GM21786 (cell line): Measurements from ENCODE around the gene NCAPD2.
A peak's percentile ranks its signal among the peaks of the same experiment; 100 is the strongest.
"Not testable (repeated sequence)": the region's sequence is repeated elsewhere in the genome, so short reads cannot be mapped to it uniquely, and the experiment has no call there.

Experiments used
- ATAC-seq: cut with Tn5 transposase; IDR thresholded peaks from one replicate; pipeline ENCODE4 v1.9.1; 2021; ENCODE audit not compliant: unreplicated experiment

NCAPD2 gene

DNA sequence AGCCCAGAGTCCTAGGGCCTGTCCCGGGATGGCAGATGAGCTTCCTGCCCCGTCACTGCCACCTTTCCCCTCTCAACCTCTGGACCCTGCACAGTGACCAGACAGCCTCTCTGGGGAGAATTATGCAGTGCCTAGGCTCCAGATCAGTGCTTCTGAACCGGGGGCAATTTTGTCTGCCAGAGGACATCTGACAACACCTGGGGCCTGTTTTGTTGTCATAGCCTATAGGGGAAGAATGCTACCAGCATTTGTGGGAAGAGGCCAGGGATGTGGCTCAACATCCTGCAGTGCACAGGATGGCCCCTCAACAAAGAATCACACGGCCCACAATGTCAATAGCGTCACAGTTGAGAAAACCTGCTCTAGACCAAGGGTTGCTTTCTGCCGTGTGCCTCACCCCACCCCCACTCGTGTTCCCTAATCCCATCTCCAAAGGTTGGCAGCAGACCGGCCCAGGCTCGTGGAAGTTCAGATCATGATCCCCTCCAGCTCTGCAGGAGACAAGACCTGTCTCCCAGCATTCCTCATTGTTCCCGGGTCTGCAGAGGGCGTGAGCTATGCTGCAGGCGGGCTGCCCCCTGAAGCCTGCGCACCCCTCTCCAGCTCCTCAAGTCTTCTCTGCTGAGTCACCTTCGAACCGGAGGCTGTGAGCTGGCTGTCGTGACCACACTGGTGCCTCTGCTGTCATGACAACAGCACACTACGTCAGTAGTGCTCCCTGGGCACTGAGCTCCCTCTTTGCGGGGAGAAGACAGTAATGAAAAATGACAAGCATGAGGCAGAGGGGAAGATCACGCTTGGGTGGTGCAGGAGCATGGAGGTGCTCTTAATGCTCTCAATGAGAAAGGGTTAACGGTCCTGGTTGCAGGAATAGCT is 38.4 kb downstream of the NCAPD2 start:
- ATAC-seq = no peak

DNA sequence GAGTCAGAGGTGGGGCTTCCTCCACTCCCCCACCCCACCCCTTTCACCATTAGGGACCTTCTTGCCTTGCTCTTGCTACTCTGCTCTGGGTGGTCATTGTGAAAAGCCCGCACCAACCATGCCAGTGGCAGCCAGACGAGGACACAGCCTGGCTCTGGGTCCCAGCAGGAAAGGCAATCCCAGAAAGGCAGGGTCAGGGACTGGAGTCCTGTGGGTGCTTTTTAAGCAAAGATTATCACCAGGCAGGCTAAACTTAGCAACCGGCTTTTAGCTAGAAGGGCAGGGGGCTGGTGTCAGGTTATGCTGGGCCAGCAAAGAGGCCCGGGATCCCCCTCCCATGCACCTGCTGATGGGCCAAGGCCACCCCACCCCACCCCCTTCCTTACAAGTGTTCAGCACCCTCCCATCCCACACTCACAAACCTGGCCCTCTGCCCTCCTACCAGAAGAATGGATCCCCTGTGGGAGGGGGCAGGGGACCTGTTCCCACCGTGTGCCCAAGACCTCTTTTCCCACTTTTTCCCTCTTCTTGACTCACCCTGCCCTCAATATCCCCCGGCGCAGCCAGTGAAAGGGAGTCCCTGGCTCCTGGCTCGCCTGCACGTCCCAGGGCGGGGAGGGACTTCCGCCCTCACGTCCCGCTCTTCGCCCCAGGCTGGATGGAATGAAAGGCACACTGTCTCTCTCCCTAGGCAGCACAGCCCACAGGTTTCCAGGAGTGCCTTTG is 39.2 kb downstream of the NCAPD2 start:
- no peak for ATAC-seq

DNA sequence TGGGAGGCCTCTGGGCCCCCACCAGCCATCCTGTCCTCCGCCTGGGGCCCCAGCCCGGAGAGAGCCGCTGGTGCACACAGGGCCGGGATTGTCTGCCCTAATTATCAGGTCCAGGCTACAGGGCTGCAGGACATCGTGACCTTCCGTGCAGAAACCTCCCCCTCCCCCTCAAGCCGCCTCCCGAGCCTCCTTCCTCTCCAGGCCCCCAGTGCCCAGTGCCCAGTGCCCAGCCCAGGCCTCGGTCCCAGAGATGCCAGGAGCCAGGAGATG is 39.7 kb downstream of the NCAPD2 start:
- peak; percentile 4 for ATAC-seq

DNA sequence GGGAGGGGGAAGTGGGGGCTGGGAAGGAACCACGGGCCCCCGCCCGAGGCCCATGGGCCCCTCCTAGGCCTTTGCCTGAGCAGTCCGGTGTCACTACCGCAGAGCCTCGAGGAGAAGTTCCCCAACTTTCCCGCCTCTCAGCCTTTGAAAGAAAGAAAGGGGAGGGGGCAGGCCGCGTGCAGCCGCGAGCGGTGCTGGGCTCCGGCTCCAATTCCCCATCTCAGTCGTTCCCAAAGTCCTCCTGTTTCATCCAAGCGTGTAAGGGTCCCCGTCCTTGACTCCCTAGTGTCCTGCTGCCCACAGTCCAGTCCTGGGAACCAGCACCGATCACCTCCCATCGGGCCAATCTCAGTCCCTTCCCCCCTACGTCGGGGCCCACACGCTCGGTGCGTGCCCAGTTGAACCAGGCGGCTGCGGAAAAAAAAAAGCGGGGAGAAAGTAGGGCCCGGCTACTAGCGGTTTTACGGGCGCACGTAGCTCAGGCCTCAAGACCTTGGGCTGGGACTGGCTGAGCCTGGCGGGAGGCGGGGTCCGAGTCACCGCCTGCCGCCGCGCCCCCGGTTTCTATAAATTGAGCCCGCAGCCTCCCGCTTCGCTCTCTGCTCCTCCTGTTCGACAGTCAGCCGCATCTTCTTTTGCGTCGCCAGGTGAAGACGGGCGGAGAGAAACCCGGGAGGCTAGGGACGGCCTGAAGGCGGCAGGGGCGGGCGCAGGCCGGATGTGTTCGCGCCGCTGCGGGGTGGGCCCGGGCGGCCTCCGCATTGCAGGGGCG is 40.2 kb downstream of the NCAPD2 start, which contains the start of gene GAPDH:
GAPDH (plus strand) TSS at position 595 of the 772 bp plus-strand sequence. CDS start 316 bp downstream, outside the sequence.
- ATAC-seq = peak; percentile 60

DNA sequence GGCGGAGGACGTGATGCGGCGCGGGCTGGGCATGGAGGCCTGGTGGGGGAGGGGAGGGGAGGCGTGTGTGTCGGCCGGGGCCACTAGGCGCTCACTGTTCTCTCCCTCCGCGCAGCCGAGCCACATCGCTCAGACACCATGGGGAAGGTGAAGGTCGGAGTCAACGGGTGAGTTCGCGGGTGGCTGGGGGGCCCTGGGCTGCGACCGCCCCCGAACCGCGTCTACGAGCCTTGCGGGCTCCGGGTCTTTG is 40.7 kb downstream of the NCAPD2 start:
- ATAC-seq = no peak

DNA sequence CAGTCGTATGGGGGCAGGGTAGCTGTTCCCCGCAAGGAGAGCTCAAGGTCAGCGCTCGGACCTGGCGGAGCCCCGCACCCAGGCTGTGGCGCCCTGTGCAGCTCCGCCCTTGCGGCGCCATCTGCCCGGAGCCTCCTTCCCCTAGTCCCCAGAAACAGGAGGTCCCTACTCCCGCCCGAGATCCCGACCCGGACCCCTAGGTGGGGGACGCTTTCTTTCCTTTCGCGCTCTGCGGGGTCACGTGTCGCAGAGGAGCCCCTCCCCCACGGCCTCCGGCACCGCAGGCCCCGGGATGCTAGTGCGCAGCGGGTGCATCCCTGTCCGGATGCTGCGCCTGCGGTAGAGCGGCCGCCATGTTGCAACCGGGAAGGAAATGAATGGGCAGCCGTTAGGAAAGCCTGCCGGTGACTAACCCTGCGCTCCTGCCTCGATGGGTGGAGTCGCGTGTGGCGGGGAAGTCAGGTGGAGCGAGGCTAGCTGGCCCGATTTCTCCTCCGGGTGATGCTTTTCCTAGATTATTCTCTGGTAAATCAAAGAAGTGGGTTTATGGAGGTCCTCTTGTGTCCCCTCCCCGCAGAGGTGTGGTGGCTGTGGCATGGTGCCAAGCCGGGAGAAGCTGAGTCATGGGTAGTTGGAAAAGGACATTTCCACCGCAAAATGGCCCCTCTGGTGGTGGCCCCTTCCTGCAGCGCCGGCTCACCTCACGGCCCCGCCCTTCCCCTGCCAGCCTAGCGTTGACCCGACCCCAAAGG is 41.2 kb downstream of the NCAPD2 start:
- no peak for ATAC-seq

DNA sequence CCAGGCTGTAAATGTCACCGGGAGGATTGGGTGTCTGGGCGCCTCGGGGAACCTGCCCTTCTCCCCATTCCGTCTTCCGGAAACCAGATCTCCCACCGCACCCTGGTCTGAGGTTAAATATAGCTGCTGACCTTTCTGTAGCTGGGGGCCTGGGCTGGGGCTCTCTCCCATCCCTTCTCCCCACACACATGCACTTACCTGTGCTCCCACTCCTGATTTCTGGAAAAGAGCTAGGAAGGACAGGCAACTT is 41.7 kb downstream of the NCAPD2 start:
- no peak for ATAC-seq

DNA sequence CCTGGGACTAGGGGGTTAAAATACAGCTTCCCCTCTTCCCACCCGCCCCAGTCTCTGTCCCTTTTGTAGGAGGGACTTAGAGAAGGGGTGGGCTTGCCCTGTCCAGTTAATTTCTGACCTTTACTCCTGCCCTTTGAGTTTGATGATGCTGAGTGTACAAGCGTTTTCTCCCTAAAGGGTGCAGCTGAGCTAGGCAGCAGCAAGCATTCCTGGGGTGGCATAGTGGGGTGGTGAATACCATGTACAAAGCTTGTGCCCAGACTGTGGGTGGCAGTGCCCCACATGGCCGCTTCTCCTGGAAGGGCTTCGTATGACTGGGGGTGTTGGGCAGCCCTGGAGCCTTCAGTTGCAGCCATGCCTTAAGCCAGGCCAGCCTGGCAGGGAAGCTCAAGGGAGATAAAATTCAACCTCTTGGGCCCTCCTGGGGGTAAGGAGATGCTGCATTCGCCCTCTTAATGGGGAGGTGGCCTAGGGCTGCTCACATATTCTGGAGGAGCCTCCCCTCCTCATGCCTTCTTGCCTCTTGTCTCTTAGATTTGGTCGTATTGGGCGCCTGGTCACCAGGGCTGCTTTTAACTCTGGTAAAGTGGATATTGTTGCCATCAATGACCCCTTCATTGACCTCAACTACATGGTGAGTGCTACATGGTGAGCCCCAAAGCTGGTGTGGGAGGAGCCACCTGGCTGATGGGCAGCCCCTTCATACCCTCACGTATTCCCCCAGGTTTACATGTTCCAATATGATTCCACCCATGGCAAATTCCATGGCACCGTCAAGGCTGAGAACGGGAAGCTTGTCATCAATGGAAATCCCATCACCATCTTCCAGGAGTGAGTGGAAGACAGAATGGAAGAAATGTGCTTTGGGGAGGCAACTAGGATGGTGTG is 42.3 kb downstream of the NCAPD2 start:
- no peak for ATAC-seq

DNA sequence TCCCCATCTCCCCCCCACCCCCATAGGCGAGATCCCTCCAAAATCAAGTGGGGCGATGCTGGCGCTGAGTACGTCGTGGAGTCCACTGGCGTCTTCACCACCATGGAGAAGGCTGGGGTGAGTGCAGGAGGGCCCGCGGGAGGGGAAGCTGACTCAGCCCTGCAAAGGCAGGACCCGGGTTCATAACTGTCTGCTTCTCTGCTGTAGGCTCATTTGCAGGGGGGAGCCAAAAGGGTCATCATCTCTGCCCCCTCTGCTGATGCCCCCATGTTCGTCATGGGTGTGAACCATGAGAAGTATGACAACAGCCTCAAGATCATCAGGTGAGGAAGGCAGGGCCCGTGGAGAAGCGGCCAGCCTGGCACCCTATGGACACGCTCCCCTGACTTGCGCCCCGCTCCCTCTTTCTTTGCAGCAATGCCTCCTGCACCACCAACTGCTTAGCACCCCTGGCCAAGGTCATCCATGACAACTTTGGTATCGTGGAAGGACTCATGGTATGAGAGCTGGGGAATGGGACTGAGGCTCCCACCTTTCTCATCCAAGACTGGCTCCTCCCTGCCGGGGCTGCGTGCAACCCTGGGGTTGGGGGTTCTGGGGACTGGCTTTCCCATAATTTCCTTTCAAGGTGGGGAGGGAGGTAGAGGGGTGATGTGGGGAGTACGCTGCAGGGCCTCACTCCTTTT is 43.1 kb downstream of the NCAPD2 start:
- ATAC-seq = no peak

DNA sequence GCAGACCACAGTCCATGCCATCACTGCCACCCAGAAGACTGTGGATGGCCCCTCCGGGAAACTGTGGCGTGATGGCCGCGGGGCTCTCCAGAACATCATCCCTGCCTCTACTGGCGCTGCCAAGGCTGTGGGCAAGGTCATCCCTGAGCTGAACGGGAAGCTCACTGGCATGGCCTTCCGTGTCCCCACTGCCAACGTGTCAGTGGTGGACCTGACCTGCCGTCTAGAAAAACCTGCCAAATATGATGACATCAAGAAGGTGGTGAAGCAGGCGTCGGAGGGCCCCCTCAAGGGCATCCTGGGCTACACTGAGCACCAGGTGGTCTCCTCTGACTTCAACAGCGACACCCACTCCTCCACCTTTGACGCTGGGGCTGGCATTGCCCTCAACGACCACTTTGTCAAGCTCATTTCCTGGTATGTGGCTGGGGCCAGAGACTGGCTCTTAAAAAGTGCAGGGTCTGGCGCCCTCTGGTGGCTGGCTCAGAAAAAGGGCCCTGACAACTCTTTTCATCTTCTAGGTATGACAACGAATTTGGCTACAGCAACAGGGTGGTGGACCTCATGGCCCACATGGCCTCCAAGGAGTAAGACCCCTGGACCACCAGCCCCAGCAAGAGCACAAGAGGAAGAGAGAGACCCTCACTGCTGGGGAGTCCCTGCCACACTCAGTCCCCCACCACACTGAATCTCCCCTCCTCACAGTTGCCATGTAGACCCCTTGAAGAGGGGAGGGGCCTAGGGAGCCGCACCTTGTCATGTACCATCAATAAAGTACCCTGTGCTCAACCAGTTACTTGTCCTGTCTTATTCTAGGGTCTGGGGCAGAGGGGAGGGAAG is 43.9 kb downstream of the NCAPD2 start:
- ATAC-seq = not testable (repeated sequence)

DNA sequence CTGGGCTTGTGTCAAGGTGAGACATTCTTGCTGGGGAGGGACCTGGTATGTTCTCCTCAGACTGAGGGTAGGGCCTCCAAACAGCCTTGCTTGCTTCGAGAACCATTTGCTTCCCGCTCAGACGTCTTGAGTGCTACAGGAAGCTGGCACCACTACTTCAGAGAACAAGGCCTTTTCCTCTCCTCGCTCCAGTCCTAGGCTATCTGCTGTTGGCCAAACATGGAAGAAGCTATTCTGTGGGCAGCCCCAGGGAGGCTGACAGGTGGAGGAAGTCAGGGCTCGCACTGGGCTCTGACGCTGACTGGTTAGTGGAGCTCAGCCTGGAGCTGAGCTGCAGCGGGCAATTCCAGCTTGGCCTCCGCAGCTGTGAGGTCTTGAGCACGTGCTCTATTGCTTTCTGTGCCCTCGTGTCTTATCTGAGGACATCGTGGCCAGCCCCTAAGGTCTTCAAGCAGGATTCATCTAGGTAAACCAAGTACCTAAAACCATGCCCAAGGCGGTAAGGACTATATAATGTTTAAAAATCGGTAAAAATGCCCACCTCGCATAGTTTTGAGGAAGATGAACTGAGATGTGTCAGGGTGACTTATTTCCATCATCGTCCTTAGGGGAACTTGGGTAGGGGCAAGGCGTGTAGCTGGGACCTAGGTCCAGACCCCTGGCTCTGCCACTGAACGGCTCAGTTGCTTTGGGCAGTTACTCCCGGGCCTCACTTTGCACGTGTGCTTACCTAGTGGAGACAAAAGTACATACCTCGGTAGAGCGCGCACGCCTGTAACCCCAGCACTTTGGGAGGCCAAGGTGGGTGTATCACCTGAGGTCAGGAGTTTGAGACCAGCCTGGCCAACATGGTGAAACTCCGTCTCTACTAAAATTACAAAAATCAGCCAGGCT is 44.8 kb downstream of the NCAPD2 start:
- no peak for ATAC-seq

DNA sequence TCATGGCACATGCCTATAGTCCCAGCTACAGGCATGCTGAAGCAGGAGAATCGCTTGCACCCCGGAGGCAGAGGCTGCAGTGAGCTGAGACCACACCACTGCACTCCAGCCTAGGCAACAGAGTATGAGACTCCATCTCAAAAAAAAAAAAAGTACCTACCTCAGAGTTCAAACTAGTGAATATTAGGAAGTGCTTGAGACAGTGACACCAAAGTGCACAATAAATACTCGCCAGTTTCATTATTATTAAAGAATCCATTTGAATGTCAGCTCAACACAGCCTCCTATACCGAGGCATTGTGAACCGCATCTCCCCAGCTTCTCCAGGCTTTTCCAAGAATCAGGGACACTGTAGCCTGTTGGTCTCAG is 45.4 kb downstream of the NCAPD2 start:
- no peak for ATAC-seq

DNA sequence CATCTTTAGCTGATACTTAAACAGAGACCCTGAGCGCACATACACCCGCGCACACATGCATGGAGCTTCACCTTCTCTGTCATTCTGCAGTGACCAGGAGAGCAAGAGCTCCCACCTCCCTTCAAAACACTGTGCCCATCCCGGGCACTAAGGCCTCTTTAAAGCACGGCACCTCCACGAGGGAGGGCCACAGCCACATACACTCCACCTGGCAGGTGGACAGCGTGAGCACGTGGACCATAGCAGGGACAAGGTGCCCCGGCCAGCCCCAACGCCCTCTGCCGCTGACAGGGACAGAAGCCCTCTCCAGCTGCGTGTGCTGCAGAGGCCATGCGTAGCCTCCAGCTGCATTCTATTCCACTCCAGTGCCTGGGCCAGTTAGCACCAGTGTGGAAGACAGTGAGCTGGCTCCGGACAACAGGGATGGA is 45.8 kb downstream of the NCAPD2 start:
- ATAC-seq = no peak

DNA sequence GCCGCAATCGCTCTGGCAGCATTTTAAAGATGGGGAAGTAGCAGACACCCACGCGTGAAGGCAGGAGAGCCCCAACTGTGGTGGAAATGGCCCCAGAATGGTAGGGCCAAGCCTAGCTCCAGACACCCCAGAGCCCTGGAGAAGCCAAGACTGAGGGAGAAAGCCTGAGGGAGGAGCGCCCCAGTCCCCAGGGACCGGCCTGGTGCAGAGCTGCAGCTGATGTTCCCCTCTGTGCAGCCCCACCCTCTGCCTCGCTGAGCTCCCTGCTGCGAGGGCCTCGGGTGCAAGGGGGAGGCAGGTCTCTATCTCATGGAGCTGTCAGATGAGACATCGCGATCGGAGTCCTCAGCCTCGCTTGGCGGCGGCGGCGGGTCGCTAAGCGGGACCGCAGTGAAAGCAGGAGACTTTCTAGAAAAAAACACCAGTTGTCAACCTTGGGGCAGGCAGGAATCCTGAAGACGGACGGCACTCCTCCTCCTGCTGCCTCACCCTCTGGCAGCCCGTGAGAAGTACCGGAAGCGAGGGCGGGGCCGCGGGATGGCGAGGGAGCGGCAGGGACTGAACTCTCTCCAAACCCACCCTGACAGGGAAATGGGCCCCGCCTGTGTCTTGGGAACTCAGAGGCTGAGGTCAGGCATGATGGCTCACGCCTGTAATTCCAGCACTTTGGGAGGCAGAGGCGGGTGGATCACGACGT is 46.4 kb downstream of the NCAPD2 start:
- no peak for ATAC-seq

DNA sequence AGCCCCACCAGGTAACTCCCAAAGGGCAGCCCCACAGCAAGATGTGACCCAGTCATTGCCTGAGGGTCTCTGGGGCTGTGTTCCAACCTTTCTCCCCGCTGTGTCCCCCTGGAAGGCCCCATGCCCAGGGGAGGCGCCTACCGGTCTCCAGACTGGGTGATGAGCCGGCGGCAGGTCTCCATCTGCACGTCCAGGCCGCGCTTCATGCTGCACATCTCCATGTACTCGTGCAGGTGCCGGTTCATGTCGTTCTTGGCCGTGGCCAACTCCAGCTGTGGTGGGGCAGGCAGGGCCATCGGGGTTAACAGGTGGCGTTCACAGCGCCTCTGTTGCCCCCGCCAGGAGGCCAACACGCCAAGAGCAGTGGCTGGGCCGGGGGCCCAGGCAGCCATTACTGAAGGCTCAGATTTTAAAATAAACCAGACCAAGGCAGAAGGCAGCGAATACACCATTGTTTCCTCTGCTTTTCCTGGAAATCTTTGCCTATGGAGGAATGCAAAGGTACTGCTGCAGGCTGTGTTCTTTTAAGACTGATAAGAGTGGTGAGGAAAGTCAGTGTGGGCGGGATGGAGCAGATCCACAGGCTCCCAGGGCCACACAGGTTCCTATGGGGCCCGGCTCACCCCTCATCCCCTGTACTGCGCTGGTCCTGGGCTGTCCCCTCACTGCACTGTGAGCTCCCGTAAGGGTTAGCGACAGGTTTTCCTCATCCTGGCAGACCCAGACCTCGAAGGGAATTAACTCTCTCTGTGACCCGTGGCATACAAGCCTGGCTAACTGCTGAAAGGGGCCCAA is 47.7 kb downstream of the NCAPD2 start:
- no peak for ATAC-seq

DNA sequence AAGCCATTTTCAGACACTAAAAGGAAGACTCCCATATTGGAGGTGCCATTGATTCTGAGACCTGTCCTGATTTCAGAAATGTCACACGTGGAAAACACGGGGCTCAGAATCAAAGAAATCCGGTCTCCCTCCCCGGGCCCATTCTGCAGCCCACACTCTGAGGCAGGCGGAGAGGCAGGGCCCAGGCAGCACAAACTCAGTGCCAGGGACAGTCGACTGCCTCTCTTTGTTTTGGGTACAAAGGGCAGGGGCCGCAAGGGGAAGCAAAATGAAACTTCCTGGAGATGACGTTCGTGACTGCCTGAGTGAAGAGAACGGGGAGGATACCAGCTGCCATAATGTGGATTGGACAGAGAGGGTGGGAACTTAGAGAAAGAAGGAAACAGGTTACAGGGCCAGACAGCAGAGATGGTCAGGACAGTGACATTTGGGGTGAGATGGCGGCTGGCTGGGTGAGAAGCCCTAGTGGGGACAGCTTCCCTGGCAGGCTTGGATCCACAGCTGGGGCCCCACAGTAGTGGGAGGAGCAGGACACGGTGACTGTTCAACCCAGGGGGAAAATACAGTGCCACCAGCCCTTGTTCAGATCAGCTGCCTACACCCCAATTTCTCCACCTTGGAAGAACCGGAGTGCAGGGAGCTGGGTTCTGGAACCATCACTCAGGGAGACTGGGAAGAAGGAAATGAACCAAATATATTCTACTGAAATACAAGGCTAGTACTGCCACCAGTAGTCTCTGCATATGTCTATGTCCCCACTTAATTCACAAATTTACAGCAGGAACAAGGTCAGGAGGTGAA is 48.5 kb downstream of the NCAPD2 start:
- ATAC-seq = no peak
